Stimulated activated CD4-positive, alpha-beta T cell treated with anti-CD3 and anti-CD28 coated beads, Interleukin-12 subunit alpha, Interleukin-12 subunit beta, amount 100 ng/mL, for 24 hours (primary cell): ENCODE measurements around the gene NUDT16L1.

Experiments used
- DNase-seq, 2 experiments: peaks; one replicate each; pipeline ENCODE4 v3.0.0-alpha.2; 2020; ENCODE audit warnings: low read depth in 2 of 2

NUDT16L1 gene

GRCh38 chr16:4682084-4682591, 11.2 kb upstream of the NUDT16L1 start:
- DNase-seq = no peak

DNA sequence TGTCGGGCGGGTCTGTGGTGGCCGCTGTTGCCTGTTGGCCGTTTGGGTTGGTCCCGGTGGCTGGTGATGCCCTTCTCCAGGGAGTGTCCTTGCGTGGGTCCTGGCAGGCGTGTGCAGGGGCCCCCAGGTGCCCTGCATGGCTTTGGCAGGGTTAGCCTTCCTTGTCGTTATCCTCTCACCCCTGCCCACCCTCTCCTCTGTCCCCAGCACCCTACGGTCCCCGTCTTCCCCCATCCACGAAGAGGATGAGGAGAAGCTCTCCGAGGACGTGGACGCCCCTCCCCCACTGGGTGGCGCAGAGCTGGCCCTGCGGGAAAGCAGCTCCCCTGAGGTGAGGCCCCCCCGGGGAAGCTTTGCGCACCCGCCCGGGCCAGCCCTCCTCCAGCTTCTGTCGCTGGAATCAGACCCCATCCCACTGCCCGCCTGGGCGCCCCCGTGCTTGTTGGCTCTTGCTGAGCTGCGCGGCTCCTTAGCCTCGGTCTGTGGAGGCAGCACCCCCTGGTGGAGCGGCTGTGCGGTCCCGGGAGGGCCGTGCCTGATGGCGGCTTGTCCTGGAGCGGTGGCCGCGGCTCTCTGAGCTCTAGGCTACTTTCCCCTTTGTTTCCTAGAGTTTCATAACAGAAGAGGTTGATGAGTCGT, 10.6 kb upstream of the NUDT16L1 start:
- DNase-seq = peak in 1 of 2 experiments; percentile 35

DNA sequence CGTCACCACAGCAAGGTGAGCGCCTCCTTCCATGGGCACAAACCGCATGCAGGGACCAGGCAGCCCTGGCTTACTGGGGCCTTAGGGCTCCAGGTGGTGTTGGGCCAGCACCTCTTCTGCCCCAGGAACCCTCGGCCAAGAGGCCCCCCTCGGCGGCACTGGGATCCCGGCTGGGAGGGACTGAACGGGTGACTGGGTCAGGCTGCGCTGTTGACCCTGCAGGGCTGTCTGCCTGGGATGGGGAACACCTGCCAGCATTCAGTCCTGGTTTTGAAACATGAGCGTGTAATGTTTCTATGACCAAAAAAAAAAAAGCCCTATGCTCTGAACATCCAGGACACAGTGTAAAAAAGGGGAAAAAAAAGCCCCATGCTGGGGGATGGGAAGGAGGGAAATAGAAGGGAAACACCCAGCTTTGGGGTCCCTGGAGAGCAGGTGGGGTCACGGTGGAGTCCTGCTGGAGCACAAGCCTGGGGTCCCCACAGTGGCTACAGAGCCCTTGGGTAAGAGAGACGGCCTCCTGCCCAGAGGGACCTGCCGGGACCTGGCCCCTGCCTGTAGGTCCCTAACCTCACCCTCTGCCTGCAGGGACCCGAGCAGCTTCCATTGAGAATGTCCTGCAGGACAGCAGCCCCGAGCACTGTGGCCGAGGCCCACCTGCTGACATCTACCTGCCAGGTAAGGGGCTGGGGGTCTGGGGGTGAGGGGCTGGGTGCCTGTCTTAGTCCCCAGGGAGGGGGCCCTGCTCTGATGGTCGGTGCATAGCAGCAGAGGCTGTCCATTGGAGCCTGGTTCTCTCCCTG, 9.9 kb upstream of the NUDT16L1 start:
- DNase-seq = no peak

DNA sequence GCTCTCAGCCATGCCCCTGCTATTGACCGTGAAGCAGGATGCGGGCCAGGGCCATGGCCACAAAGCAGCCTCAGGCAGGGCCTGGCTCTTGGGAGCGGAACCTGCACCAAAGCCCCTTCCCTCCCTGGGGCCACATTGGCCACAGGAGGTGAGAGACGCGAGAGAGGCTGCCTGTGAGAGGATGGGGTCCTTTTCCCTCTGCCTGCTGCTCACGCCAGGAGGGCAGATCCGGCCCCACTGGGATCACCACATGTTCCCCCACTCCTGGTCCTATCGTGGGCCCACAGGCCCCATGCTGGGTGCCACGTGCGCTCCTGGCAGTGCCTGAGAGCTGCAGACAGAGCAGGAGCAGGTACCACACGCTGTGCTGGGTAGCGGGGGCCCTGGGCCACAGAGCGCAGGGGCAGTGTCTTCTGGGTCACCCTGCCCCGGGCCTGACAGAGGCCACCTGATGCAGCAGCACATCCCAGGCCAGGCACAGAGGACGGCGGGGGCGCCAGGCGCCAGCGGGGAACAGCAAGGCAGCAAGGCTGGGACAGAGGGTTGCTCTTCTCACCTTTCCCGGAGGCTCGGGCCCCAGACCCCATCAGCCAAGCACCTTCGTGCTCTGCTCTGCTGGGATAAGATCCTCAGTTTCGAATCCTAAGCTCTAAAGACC, 9.2 kb upstream of the NUDT16L1 start:
- no peak for DNase-seq

GRCh38 chr16:4684763-4685162, 8.6 kb upstream of the NUDT16L1 start:
- no peak for DNase-seq

- no peak for DNase-seq
These were observed 8.1 kb upstream of the NUDT16L1 start for GRCh38 chr16:4685292-4685691.

DNA sequence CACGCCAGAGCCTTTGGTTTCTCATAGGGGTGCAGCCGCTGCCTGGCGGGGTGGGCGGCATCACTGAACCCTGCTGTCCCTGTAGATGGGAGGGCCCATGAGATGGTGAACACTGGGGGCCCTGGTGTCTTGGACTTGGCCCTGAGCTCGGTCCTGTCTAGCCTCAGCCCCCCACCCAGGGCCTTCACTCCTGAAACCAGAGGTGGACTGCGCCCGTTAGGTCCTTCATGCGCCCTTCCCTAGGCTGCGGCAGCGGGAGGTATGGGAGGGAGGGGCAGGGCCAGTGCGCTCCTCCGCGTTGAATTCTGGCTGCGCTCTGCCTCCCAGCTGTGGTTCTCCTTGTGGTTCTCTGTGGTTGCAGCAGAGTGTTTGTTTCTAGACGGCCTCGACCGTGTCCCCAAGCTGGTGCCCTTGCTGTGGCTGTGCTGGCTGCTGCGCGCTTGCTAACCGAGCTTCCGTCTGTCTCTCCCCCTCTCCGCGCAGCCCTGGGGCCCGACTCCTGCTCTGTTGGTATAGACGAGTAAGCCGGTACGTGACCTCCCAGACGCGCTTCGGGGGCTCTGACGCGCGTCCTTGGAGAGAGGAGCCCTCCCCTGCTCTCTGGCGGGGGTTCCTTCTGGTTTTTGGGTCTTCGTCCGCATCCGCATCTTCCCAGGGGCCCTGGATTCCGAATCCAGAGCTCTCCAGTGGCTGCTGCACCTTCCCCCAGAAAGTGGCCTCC, 7.4 kb upstream of the NUDT16L1 start:
- no peak for DNase-seq

DNA sequence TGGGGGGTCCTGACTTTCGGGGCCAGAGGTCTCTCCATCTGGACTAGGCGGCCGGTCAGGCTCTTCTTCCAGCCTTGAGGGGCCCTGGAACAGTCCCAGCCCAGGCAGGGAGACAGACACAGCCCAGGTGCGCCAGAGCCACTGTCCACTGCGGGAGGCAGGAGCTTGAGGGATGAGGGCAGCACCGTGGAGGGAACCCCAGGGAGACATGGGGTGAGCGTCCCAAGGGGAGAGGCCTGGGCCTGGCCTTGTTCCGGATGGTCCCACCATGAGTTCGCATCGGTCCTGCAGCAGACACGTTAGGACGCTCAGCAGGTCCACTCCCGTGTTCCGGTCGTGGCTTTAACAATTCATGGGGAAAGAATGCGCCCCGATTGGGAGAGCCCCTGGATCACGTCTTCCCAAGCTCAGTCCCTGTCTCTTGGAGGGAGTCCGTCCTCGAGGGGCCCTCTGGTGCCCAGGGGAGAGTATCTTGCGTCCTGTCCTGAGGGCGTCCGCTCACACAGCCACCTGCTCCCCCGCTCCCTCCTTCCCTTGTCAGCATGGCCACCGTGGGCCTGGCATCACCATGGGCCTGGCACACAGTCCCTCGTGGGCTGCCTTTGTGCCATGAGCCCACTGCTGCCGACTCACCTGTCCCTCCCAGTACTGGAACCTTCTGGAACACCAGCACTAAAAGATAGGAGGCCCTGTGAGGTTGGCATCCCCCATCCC, 6.7 kb upstream of the NUDT16L1 start:
- no peak for DNase-seq

- no peak for DNase-seq
These were observed 5.9 kb upstream of the NUDT16L1 start for GRCh38 chr16:4687416-4687815.

DNA sequence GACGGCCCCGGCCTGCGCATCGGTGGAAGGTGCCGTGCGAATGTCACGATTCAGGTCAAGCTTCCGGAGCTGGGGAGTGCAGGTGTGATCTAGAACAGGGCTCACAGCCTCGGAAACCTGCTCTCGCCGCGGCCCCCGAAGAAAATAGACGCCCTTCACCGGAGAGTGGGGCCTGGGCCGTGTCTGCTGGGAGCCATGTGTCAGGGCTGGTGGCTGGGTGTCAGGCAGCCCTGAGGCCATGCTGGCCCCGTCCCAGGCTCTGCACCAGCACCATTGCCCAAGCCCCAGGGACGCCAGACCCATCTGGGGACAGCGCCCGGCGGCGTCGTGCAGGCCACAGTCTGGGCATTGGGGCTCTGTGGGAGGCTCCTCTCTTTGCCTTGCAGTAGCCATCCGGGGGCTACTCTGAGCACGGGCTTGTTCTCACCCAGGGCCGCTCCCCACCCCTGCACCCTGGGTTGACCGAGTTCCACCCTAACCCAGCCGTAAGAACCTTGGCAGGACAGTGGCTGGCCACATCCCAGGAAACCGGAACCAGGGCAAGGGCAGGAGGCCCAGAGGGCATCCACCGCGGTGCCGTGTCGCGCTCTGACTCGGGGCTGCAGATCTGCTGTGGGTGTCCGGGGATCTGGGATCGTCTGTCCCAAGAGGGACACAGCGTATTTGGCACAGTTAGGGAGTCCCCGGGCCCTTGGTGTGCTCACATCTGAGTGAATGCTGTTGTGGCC, 5.3 kb upstream of the NUDT16L1 start:
- DNase-seq = no peak

DNA sequence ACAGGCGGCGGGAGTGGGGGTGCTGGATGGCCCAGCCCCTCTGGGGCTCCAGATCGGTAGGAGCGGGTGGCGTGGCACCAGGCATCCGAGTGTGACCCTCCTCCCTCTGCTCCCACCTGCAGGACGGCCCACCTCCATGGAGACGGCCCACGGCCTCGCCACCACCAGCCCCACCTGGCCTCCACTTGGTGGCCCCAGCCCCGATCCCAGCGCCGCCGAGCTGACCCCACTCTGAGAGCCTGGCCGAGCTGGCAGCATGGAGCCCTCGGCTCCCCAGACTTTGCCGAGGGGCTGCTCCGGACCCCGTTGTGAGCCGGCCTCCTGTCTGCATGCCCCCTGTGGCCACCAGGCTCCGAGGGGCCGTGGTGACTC, 4.7 kb upstream of the NUDT16L1 start:
- no peak for DNase-seq

- DNase-seq = no peak
These were observed 4.2 kb upstream of the NUDT16L1 start for GRCh38 chr16:4689091-4689671.

DNA sequence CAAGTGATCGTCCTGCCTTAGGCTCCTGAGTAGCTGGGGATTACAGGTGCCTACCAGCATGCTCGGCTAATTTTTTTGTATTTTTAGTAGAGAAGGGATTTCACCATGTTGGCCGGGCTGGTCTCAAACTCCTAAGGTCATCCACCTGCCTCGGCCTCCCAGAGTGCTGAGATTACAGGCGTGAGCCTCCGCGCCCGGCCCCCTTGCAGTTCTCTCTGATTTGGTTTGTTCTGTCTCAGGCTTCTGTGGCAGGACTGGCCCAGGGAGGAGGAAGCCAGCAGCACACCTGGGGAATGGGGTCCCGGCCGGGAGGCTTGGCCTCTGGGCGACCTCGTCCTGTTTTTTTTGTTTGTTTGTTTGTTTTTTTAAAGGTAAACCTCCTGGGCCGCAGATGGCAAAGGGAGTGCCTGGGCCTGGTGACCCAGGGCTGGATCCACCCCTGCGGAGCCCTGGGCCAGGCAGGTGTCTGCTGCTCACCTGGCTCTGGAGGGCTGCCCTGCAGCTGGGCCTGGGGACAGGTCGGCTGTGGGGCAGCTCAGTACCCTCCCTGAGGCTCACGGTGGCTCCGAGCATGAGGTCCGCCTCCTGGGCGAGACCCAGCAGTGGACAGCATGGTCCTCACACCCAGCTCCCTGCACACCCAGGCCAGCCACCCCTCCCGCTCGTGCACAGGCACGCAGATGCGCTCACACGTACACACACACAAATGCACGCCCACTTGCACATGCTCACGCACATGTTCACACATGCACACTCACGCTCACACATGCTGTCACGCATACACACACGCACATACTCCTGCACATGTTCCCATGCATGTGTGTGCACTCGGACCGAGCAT, 3.3 kb upstream of the NUDT16L1 start:
- no peak for DNase-seq

DNA sequence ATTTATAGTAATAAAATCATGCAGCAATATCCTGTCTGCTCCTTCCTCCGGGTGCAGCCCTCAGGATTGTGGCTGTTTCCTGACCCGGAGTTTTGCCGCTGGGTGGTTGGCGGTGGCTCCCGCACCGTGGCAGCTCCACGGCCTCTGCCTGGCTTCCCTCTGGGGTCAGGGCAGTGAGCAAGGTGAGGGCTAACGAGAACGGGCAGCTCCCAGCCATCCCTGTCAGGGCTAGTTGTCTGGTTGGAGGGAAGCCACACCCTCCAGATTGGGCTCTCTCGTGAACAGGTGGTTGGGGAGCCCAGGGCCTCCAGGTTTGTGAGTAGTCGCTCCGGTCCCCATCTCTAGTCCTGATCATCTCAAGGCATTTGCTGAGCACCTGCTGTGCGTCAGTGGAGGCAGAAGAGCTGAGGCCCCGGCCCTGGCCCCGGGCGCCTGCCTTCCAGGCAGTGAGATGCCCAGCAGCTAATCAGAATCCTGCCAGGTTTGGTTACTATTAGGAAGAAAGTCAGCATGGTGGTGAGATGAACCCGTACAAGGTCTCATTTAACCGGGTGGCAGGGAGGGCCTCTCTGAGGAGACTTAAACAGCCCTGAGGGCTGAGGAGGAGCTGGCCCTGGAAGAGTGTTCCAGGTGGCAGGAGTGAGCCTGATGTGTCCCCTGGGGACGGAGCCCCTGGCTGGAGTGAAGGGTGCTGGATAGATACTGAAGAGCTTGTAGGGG, 2.3 kb upstream of the NUDT16L1 start:
- DNase-seq = no peak

- DNase-seq = no peak
These were observed 1.5 kb upstream of the NUDT16L1 start for GRCh38 chr16:4691666-4692412.

- DNase-seq = no peak
These were observed 684 bp upstream of the NUDT16L1 start for GRCh38 chr16:4692460-4693295.

DNA sequence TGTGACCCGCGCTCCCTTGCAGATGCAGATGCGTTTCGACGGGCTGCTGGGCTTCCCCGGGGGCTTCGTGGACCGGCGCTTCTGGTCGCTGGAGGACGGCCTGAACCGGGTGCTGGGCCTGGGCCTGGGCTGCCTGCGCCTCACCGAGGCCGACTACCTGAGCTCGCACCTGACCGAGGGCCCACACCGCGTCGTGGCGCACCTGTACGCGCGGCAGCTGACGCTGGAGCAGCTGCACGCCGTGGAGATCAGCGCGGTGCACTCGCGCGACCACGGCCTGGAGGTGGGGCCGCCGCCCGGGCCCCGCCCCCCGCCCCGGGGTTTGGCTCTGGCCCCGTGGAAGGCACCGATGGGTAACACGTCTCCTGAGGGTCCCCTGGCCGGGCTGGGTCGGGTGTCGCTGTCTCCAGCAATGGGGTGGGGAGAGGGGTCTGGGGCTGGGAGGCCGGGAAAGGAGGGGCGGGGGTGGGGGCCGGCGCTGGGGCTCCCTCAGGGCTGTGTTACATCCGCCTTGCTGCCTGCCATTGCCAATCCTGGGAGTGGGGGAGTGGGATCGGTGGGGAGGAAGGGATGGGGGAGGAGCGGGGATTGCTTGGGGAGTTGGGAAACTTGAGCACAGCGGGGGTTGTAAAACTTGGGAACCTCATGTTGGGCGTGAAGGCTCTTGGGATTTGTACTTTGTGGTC, 737 bp downstream of the NUDT16L1 start:
- no peak for DNase-seq
